ENCODE measurements around the gene CD8A. TPM values are rescaled to one million over a fixed set of nuclear protein-coding genes. Genes with fewer than 3 reads are reported as not detected.

The CD8A gene
- total RNA-seq, 1 donor from 2014 or later = 2.8 TPM

DNA sequence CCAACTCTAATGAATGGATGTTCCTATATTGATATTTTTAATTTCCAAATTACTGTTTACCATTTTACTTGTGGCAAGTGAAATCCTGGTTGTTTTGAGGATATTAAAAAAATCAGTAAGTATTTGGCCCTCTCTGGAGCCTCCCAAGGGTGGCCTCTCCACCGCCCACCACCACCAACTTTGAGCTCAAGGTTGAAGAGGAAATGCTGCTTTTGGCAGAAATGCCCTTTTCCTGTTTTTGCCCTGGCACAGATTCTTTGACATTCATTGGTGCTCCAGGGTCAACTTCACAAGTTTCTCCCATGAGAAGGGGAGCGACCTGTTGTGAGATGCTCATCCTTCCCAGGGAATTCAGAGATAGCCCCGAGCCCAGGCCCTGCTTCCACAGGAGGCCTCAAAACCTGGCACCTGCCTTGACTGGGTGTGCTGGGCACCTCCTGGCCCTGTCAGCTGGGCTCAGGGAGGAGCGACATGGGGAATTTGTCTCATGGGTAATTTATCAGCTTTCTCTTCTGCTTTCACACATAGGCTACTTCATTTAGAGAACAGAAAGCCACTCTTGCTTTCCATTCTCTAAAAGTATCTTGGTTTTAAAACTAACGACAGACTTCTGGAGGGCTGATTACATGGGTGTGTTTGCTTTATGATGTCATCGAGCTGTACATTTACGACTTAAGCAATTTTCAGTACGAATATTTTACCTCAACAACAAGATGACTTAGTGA, 6.9 kb downstream of the CD8A start:
- H3K9me3 Mint-ChIP-seq = no peaks in the 10 kb centered on the region
- intact Hi-C loops (cut with micrococcal nuclease) = no loop called here
- peaks cover 22% of the 10 kb centered on the region for H3K27me3 Mint-ChIP-seq (ENCODE audit: low read depth)
- no peaks in the 10 kb centered on the region for H3K36me3 Mint-ChIP-seq (ENCODE audit: low read depth)
- no peak overlapping the region for H3K4me3 Mint-ChIP-seq (ENCODE audit: low read depth)
- peaks cover 5% of the 10 kb centered on the region for H3K4me1 Mint-ChIP-seq (ENCODE audit: low read depth)
- no peak for DNase-seq (ENCODE audit: low spot score)
- no peak overlapping the region for H3K27ac Mint-ChIP-seq

DNA sequence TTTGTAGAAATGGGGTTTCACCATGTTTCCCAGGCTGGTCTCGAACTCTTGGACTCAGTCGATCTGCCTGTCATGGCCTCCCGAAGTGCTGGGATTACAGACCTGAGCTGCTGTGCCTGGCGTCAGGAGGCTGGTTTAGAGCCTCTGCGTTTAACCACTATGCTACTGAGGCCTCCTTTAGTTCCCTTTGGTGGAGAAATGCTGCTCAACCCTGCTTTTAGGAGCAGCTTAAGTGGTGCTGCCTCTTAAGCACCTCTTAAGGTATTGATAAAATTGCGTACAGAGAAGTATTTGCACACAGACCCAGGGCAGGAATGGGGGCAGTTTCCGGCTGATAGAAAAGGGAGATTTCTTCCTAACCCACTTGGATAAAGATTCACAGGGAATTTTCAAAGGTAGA, 8.0 kb downstream of the CD8A start:
- Mint-ChIP-seq H3K4me1 (ENCODE audit: low read depth) (peaks cover 5% of the 10 kb centered on the region), H3K27ac (no peak overlapping the region), H3K36me3 (ENCODE audit: low read depth) (no peaks in the 10 kb centered on the region), H3K9me3 (no peaks in the 10 kb centered on the region), H3K27me3 (ENCODE audit: low read depth) (peaks cover 11% of the 10 kb centered on the region), H3K4me3 (ENCODE audit: low read depth) (no peak overlapping the region)
- no peak for DNase-seq (ENCODE audit: low spot score)
- intact Hi-C loops (cut with micrococcal nuclease) = no loop called here

DNA sequence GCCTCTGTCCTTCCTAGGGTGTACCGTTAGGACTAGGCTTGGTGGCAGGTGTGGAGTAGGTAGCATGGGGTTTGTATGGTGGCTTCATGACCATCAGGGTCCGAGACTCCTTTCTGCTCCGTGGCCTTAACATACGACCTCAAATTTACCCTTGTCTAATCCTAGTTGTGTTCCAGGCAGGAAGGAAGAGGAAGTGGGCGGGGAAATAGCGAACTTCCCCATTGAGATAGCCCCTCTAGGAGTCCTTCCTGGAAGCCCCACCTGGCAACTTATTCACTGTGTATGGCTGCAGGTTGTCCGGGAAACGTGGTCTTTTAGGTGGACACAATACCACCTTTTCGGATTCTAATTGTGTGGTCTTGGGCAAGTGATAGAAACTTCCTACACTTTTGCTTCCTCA, 9.3 kb downstream of the CD8A start:
- intact Hi-C loops (cut with micrococcal nuclease) = no loop called here
- Mint-ChIP-seq H3K4me1 (ENCODE audit: low read depth) (peaks cover 3% of the 10 kb centered on the region), H3K27me3 (ENCODE audit: low read depth) (peaks cover 7% of the 10 kb centered on the region), H3K4me3 (ENCODE audit: low read depth) (no peak overlapping the region), H3K36me3 (ENCODE audit: low read depth) (no peaks in the 10 kb centered on the region), H3K9me3 (no peaks in the 10 kb centered on the region), H3K27ac (no peak overlapping the region)
- DNase-seq (ENCODE audit: low spot score) = no peak

DNA sequence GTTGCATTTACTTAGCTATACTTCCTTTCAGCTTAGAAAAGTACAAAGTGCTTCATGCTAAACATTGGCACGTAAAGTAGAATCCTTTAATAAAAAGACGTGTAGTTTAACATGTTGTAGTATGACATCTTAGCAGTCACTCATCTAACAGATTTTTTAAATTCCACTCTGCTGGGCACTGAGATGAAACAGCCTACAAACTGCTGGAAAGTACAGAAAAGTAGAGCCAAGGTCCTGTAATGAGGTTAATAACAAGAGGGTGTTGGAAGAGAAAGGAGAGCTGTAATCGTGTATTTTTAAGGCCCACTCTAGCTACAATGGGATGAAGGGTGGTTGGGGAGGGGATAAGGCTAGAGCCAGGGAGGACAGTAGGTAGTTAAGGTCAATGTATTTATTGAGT, 10.7 kb downstream of the CD8A start:
- no peak for DNase-seq (ENCODE audit: low spot score)
- Mint-ChIP-seq H3K27ac (no peak overlapping the region), H3K36me3 (ENCODE audit: low read depth) (peaks cover 4% of the 10 kb centered on the region), H3K9me3 (no peaks in the 10 kb centered on the region), H3K4me3 (ENCODE audit: low read depth) (no peak overlapping the region), H3K4me1 (ENCODE audit: low read depth) (peaks cover 3% of the 10 kb centered on the region), H3K27me3 (ENCODE audit: low read depth) (no peaks in the 10 kb centered on the region)
- intact Hi-C loops (cut with micrococcal nuclease) = no loop called here

DNA sequence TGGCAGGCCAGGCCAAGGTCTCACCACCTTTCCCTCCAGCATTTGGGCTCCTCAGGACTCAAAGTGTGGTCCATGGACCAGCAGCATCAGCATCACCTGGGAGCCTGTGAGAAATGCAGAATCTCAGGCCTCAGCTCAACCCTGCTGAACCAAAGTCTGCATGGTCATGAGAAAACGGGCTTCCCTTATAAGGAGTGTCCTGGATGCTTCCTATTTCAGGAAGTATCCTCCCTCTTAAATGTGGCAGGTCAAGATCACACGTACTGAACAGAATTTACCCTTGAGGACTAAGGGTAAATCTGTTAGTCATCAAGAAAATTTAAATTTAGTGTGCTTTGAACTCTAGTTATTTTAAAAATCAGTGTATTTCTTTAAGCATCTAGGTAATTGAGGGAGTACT, 11.8 kb downstream of the CD8A start:
- Mint-ChIP-seq H3K36me3 (ENCODE audit: low read depth) (peaks cover 11% of the 10 kb centered on the region), H3K9me3 (no peaks in the 10 kb centered on the region), H3K27me3 (ENCODE audit: low read depth) (no peaks in the 10 kb centered on the region), H3K27ac (no peak overlapping the region), H3K4me1 (ENCODE audit: low read depth) (no peaks in the 10 kb centered on the region), H3K4me3 (ENCODE audit: low read depth) (no peak overlapping the region)
- no peak for DNase-seq (ENCODE audit: low spot score)
- intact Hi-C loops (cut with micrococcal nuclease) = no loop called here

DNA sequence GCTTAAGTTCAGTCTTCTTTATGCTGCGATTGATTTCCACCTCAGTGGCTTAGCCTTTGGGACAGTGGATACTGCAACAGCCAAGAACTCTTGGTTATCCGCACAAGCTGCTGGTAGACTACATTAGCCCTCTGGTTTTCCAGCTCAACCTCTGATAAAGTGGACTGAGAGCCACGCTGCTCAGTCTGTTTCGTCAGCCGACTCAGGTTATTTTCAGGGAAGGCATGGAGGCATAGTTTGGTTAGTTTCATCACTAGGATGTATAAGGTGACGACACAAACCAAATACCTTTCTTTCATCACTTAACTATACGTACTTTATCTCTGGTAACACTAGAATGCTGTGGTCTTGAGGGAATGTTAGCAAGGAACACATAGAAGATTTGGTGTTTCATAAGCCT, 14.2 kb downstream of the CD8A start:
- no peak overlapping the region for H3K27ac Mint-ChIP-seq
- intact Hi-C loops (cut with micrococcal nuclease) = no loop called here
- H3K9me3 Mint-ChIP-seq = no peaks in the 10 kb centered on the region
- H3K4me3 Mint-ChIP-seq (ENCODE audit: low read depth) = no peak overlapping the region
- H3K4me1 Mint-ChIP-seq (ENCODE audit: low read depth) = no peaks in the 10 kb centered on the region
- peaks cover 30% of the 10 kb centered on the region for H3K36me3 Mint-ChIP-seq (ENCODE audit: low read depth)
- no peak for DNase-seq (ENCODE audit: low spot score)
- no peaks in the 10 kb centered on the region for H3K27me3 Mint-ChIP-seq (ENCODE audit: low read depth)

DNA sequence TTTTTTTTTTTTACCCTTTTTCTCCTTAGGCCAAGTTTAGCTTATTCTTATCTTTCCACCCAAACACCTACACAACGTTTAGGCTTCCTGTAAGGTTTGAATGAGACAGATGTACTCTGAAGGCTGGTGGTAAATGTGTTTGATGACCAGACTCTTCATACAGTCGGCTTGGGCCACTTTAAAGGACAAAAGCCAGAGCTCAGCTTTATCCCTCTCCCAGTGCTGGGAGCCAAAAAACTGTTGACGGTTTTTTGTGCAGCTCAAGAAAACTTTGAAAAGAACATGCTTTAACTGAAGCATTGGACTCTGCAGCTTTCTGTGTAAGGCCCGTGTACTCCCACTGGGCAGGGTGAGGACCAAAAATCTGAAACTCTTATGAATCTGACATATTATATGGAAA, 15.4 kb downstream of the CD8A start:
- Mint-ChIP-seq H3K36me3 (ENCODE audit: low read depth) (peaks cover 42% of the 10 kb centered on the region), H3K9me3 (no peaks in the 10 kb centered on the region), H3K27ac (no peak overlapping the region), H3K4me1 (ENCODE audit: low read depth) (no peaks in the 10 kb centered on the region), H3K27me3 (ENCODE audit: low read depth) (no peaks in the 10 kb centered on the region), H3K4me3 (ENCODE audit: low read depth) (no peak overlapping the region)
- DNase-seq (ENCODE audit: low spot score) = no peak
- intact Hi-C loops (cut with micrococcal nuclease) = no loop called here

DNA sequence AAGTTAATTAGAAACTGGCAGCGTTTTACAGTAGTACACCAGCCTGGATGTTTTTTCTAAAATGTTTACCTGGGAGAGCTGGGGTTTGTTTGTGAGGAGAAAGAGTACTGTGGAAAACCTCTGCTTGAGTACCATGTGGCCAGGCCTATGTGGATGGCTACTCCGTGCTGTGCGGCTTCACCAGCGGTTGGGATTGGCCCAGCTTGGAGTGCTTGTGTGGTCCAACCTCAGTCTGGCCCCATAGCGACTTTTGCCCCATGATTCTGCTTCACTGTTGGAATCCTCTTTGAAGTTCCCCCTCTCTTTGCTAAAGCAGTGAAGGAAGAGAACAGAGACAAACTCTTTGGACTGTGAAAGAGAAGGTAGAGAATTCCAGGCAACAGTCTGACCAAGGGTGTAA, 15.9 kb downstream of the CD8A start:
- intact Hi-C loops (cut with micrococcal nuclease) = no loop called here
- H3K4me1 Mint-ChIP-seq (ENCODE audit: low read depth) = no peaks in the 10 kb centered on the region
- peaks cover 47% of the 10 kb centered on the region for H3K36me3 Mint-ChIP-seq (ENCODE audit: low read depth)
- H3K27ac Mint-ChIP-seq = no peak overlapping the region
- H3K27me3 Mint-ChIP-seq (ENCODE audit: low read depth) = no peaks in the 10 kb centered on the region
- no peak overlapping the region for H3K4me3 Mint-ChIP-seq (ENCODE audit: low read depth)
- no peak for DNase-seq (ENCODE audit: low spot score)
- no peaks in the 10 kb centered on the region for H3K9me3 Mint-ChIP-seq

DNA sequence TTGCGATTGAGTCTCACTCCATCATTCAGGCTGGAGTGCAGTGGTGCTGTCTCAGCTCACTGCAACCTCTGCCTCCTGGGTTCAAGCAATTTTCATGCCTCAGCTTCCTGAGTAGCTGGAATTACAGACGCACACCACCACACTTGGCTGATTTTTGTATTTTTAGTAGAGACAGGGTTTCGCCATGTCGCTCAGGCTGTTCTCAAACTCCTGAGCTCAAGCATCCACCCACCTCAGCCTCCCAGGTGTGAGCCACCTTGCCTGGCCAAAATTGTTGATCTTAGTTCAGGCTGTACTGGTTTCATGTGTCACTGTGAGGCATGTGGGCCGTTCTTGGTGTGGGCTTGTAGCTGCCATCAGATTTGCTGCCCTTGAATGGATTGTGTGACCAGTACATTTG, 18.1 kb downstream of the CD8A start:
- no peaks in the 10 kb centered on the region for H3K27me3 Mint-ChIP-seq (ENCODE audit: low read depth)
- H3K36me3 Mint-ChIP-seq (ENCODE audit: low read depth) = peaks cover 55% of the 10 kb centered on the region
- no peak for DNase-seq (ENCODE audit: low spot score)
- intact Hi-C loops (cut with micrococcal nuclease) = no loop called here
- H3K4me1 Mint-ChIP-seq (ENCODE audit: low read depth) = no peaks in the 10 kb centered on the region
- no peak overlapping the region for H3K27ac Mint-ChIP-seq
- no peak overlapping the region for H3K4me3 Mint-ChIP-seq (ENCODE audit: low read depth)
- H3K9me3 Mint-ChIP-seq = no peaks in the 10 kb centered on the region

DNA sequence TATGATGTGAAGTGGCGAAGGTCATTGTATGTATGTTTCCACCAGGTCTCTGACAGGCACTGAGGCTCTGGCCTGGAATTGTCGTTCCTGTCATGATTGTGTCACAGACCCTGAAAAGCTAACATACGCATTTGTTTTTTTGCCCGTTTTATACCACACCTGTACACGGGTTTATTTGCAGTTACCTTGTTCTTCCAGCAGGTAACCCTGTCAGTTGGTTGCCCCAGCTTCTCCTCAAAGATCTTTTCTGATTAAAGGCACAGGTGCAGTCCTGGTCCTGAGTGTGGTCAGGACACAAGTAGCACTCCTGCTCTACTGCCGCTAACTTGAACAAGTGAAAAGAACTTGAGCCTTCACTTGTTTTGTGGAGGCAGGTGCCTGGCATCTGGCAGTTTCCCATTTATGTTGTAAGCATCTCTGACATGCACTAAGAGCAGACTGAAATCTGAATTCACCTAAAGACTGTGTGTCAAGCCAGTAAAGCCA, 19.9 kb downstream of the CD8A start:
- no peak overlapping the region for H3K27ac Mint-ChIP-seq
- peaks cover 63% of the 10 kb centered on the region for H3K36me3 Mint-ChIP-seq (ENCODE audit: low read depth)
- intact Hi-C loops (cut with micrococcal nuclease) = no loop called here
- no peaks in the 10 kb centered on the region for H3K4me1 Mint-ChIP-seq (ENCODE audit: low read depth)
- no peak for DNase-seq (ENCODE audit: low spot score)
- no peak overlapping the region for H3K4me3 Mint-ChIP-seq (ENCODE audit: low read depth)
- no peaks in the 10 kb centered on the region for H3K27me3 Mint-ChIP-seq (ENCODE audit: low read depth)
- no peaks in the 10 kb centered on the region for H3K9me3 Mint-ChIP-seq

DNA sequence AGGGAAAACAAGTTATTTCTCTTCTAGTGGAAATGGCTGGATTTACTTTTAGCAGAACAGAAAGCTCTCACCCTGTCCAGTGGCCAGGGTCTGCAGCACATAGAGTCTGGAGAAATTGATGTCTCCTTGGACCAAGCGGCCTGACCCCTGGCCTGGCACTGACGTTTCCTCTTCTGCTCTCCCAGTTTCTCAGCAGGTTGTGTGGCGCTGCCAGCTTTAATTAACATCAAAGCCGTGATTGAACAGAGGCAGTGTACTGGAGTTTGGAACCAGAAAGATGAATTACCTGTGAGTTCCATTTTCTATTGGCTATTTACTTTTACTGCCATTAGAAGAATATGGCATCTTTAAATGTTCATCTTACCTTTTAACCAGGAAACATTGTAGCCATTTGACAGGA, 20.9 kb downstream of the CD8A start:
- H3K27ac Mint-ChIP-seq = no peak overlapping the region
- intact Hi-C loops (cut with micrococcal nuclease) = no loop called here

DNA sequence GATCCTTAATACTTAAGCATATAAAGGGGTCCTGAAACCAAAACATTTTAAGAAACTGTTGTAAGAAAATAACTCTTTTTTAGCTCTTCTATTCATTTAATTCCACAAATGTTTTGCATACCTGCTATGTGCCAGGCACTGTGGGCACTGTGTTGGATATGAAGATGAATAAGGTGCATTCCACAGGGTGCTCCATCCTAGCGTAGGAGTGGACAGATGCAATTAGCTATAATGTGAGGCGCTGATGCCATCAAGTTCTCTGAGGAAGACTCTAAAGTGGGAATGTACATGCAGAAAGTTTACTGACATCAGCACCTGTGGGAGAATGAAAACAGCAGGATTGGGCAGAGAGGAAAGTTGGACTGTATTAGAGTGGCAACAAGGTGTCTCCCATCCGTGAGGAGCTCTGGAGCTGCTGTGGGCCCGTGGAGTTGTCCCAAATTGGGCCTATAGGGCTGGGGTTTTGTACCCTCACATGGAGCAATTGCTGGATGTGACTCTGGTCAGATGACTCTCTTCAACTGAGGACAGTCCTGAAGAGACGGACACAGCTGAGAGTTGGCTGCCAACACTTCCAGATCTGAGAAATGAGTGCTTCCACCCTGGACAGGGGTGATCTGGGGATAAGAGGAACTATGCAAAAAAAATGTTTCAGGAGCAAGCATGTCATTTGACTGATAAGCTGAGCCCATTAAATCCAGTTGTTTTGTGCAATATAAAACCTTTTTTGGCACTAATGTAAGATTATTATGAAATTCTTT, 22.3 kb downstream of the CD8A start:
- intact Hi-C loops (cut with micrococcal nuclease) = no loop called here
- no peaks in the 10 kb centered on the region for H3K9me3 Mint-ChIP-seq
- peaks cover 6% of the 10 kb centered on the region for H3K4me1 Mint-ChIP-seq (ENCODE audit: low read depth)
- peaks cover 60% of the 10 kb centered on the region for H3K36me3 Mint-ChIP-seq (ENCODE audit: low read depth)
- no peak overlapping the region for H3K4me3 Mint-ChIP-seq (ENCODE audit: low read depth)
- no peak for DNase-seq (ENCODE audit: low spot score)
- no peak overlapping the region for H3K27ac Mint-ChIP-seq
- H3K27me3 Mint-ChIP-seq (ENCODE audit: low read depth) = no peaks in the 10 kb centered on the region

More for the DNA sequence above, 20.9 kb downstream of the CD8A start:
- Mint-ChIP-seq H3K4me3 (ENCODE audit: low read depth) (no peak overlapping the region), H3K36me3 (ENCODE audit: low read depth) (peaks cover 67% of the 10 kb centered on the region), H3K4me1 (ENCODE audit: low read depth) (peaks cover 1% of the 10 kb centered on the region), H3K27me3 (ENCODE audit: low read depth) (no peaks in the 10 kb centered on the region), H3K9me3 (no peaks in the 10 kb centered on the region)
- no peak for DNase-seq (ENCODE audit: low spot score)

DNA sequence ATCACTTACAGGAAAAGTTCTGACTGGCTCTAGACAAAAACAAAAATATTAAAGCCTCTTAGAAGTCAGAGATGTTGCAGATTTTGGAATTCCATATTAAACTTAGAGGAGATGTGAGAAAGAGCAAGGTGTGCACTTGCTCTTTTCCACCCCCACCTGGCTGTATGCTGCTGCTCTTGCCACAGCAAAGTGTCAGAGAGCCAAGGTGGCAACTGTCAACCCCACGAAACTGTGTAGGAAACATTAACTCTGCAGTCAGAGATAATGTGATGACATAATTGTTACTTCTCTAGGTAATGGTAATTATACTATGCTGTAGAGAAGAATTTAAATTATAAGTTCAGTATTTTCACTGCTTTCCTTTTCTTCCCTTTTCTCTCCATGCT, 25.4 kb downstream of the CD8A start:
- Mint-ChIP-seq H3K36me3 (ENCODE audit: low read depth) (peaks cover 39% of the 10 kb centered on the region), H3K4me3 (ENCODE audit: low read depth) (no peak overlapping the region), H3K9me3 (no peaks in the 10 kb centered on the region), H3K27ac (no peak overlapping the region), H3K27me3 (ENCODE audit: low read depth) (no peaks in the 10 kb centered on the region), H3K4me1 (ENCODE audit: low read depth) (peaks cover 11% of the 10 kb centered on the region)
- no peak for DNase-seq (ENCODE audit: low spot score)
- intact Hi-C loops (cut with micrococcal nuclease) = no loop called here
